HepG2 (cell line): ENCODE measurements around the gene HACD1. TPM values are rescaled to one million over a fixed set of nuclear protein-coding genes. Genes with fewer than 3 reads are reported as not detected.
A peak's percentile ranks its signal among the peaks of the same experiment; 100 is the strongest.

Experiments
- AKAP8 ChIP-seq: sonication (generic); formaldehyde crosslinking; IDR thresholded peaks from 2 replicates; pipeline ENCODE4 v1.5.1; 2020; ENCODE audit warnings: mild to moderate bottlenecking, missing genetic modification reagents
- CC2D1A ChIP-seq: sonication (generic); formaldehyde crosslinking; IDR thresholded peaks from 2 replicates; pipeline ENCODE4 v1.8.1; 2023; ENCODE audit warnings: mild to moderate bottlenecking, missing genetic modification reagents
- GATAD1 ChIP-seq: IDR thresholded peaks from 2 replicates; pipeline ENCODE4 v1.6.1; 2016; ENCODE audit warnings: missing genetic modification reagents, missing compliant biosample characterization
- MXD1 ChIP-seq: sonication (generic); formaldehyde crosslinking; IDR thresholded peaks from 2 replicates; pipeline ENCODE4 v1.4.0; 2020; ENCODE audit warnings: mild to moderate bottlenecking, missing genetic modification reagents
- REPIN1 ChIP-seq: sonication (generic); formaldehyde crosslinking; IDR thresholded peaks from 2 replicates; pipeline ENCODE4 v1.8.0; 2022; ENCODE audit warnings: missing genetic modification reagents, low read depth, mild to moderate bottlenecking, borderline replicate concordance
- RXRA ChIP-seq: sonication (generic); formaldehyde crosslinking; IDR thresholded peaks from 2 replicates; pipeline ENCODE4 v1.5.1; 2020; ENCODE audit warnings: missing genetic modification reagents
- SRF ChIP-seq: IDR thresholded peaks from 2 replicates; pipeline ENCODE4 v1.6.1; 2011; ENCODE audit warnings: mild to moderate bottlenecking, low read depth, low read length, moderate library complexity
- ZBED4 ChIP-seq: sonication (generic); formaldehyde crosslinking; IDR thresholded peaks from 2 replicates; pipeline ENCODE4 v1.4.0; 2020; ENCODE audit warnings: missing genetic modification reagents, borderline replicate concordance
- ZHX2 ChIP-seq, 2 experiments: sonication (generic) in 1 of 2; formaldehyde crosslinking in 1 of 2; IDR thresholded peaks; 2 replicates each; pipeline versions ENCODE4 v1.6.1 to v1.9.0; 2014 to 2022; ENCODE audit warnings: antibody characterized with exemption in 1 of 2, borderline replicate concordance in 1 of 2, inconsistent platforms in 1 of 2, low read depth in 1 of 2, missing genetic modification reagents in 1 of 2
- ZNF263 ChIP-seq: sonication (generic); formaldehyde crosslinking; IDR thresholded peaks from 2 replicates; pipeline ENCODE4 v1.4.0; 2020; ENCODE audit warnings: missing genetic modification reagents
- ZNF460 ChIP-seq: sonication (generic); formaldehyde crosslinking; IDR thresholded peaks from 2 replicates; pipeline ENCODE4 v1.5.1; 2020; ENCODE audit warnings: missing genetic modification reagents, mild to moderate bottlenecking, borderline replicate concordance
- ZNF674 ChIP-seq: sonication (generic); formaldehyde crosslinking; IDR thresholded peaks from 2 replicates; pipeline ENCODE4 v1.5.0; 2020; ENCODE audit warnings: low read depth, mild to moderate bottlenecking, missing genetic modification reagents
- ZSCAN31 ChIP-seq: sonication (generic); formaldehyde crosslinking; IDR thresholded peaks from 2 replicates; pipeline ENCODE4 v1.5.0; 2020; ENCODE audit warnings: low read depth, mild to moderate bottlenecking, missing genetic modification reagents
- polyA plus RNA-seq, 8 experiments: library from polyadenylated mRNA; depleted of rRNA in 3 of 8; stranded (reverse) in 7 of 8; unstranded in 1 of 8; fragments of >200 nt; fragmentation: Illumina TruSeq in 4 of 8; extraction: Trizol in 4 of 8; gene quantifications; 2 replicates each; pipeline versions ENCODE4 v1.2.1 to v1.2.3, GENCODE V29; 2011 to 2016; ENCODE audit warnings: low read depth in 4 of 8, missing spikeins in 1 of 8, mixed read lengths in 1 of 8; ENCODE audit not compliant: insufficient read depth in 1 of 8
- total RNA-seq, 5 experiments: library from RNA; depleted of rRNA; stranded (reverse); fragments of >200 nt; fragmentation: Illumina TruSeq; extraction: Trizol; gene quantifications; 2 replicates each; pipeline ENCODE4 v1.2.3, GENCODE V29; 2016; ENCODE audit warnings: low read depth in 1 of 5

The HACD1 gene
- total and polyA plus RNA-seq, 2 of the 13 experiments (the other 11 are each of a cell fraction or from before 2014, with no cell fraction given), result 43.4 to 47.6 TPM

GRCh38 chr10:17617031-17617911 lies at the start of gene HACD1 (continued):
- peak; percentile 19; the same call in 1 of the 2 replicates for TF ChIP-seq ZHX2 (IDR thresholded peaks at IDR 0.05; ENCODE audit: low read depth)
- no peak for TF ChIP-seq ZHX2 (CRISPR knock-in tag; IDR thresholded peaks at IDR 0.05; ENCODE audit: borderline replicate concordance)
- 0 out of 2 replicates have a peak, but pooled peaks have one; percentile 66 for TF ChIP-seq ZNF674 (CRISPR knock-in tag)
- TF ChIP-seq ZNF263 (CRISPR knock-in tag), result no peak; the same call in 1 of the 2 replicates
- no peak for TF ChIP-seq REPIN1
- TF ChIP-seq RXRA (CRISPR knock-in tag), result peak; percentile 48; the same call in 1 of the 2 replicates
- no peak for TF ChIP-seq ZNF460
- TF ChIP-seq ZSCAN31 (CRISPR knock-in tag), result peak; percentile 79; the same call in 1 of the 2 replicates
- peak; percentile 76; the same call in 1 of the 2 replicates for TF ChIP-seq MXD1 (CRISPR knock-in tag)
- TF ChIP-seq CC2D1A (CRISPR knock-in tag), result no peak
- TF ChIP-seq GATAD1 (CRISPR knock-in tag), result peak; percentile 68; the same call in 1 of the 2 replicates
- TF ChIP-seq AKAP8, result no peak
- no peak; the same call in 1 of the 2 replicates for TF ChIP-seq ZBED4
- no peak for TF ChIP-seq SRF
